ENCODE results near the gene RFC4.
A peak's percentile ranks its signal among the peaks of the same experiment; 100 is the strongest.
"Not testable (repeated sequence)": the region's sequence is repeated elsewhere in the genome, so short reads cannot be mapped to it uniquely, and the experiment has no call there.

RFC4 gene

DNA sequence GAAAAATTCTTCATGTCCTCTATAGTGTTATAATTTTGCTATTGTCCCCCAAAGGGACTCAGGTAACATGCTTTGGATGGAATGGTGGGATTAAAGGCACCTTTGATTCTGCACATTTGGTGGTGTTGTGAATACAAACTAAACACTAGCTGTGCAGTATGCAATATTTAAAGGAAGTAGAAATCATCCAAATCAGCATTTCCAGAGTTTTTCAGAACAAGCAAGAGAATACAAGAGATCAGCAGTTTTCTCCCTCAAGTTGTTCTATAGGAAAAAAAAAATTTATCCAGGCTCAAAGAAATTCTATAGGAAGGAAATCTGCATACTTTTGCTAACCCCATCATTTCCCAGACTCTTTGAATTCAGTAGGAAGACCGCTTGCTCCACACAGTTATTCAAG lies 26.0 kb upstream of the RFC4 start:
- DNase-seq (ENCODE audit: insufficient read length, low spot score) (no peak), FAIRE-seq (no peak)
- no peak for TF ChIP-seq POLR2A (IDR thresholded peaks at IDR 0.05; ENCODE audit: low read depth, low read length)

DNA sequence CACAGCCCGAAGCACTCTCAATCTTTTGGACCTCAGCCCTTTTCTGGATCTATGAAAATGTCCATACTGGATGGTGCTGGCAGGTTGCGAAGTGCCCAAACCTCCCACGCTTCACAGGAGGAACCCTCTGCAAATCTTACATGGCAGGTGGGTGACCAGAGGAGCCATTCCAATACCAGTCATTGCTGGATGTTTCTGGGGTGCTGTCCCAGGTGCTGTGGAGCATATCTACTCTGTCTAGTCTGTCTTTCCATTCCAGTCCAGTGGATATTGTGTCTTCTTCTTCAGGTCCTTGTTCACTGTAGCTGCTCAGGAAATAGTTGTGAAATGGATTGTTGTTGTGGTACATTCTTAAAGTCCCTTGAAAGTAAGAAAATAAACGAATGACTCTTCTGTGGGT lies 25.5 kb upstream of the RFC4 start:
- FAIRE-seq, result no peak
- DNase-seq (ENCODE audit: insufficient read length, low spot score), result no peak
- TF ChIP-seq POLR2A (IDR thresholded peaks at IDR 0.05; ENCODE audit: low read depth, low read length), result no peak

DNA sequence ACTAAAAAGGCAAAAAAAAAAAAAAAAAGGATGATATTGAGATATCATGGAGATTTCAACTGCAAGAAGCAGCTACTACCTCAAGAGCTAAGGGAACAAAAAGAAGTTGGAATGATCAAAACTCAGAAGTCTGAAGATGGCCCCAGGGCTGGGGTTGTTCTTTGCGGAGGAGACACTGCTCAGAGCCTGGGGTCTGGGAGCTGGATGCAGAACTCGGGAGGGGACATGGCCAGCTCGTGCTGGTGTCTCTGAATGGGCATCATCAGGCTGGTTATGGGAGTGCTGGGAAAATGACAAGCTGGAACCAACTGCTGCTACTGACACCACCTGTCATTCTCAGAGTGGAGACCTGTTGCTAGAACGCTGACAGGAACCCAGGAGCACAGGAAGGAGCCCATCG lies 22.1 kb upstream of the RFC4 start:
- no peak for FAIRE-seq
- no peak for DNase-seq (ENCODE audit: insufficient read length, low spot score)

DNA sequence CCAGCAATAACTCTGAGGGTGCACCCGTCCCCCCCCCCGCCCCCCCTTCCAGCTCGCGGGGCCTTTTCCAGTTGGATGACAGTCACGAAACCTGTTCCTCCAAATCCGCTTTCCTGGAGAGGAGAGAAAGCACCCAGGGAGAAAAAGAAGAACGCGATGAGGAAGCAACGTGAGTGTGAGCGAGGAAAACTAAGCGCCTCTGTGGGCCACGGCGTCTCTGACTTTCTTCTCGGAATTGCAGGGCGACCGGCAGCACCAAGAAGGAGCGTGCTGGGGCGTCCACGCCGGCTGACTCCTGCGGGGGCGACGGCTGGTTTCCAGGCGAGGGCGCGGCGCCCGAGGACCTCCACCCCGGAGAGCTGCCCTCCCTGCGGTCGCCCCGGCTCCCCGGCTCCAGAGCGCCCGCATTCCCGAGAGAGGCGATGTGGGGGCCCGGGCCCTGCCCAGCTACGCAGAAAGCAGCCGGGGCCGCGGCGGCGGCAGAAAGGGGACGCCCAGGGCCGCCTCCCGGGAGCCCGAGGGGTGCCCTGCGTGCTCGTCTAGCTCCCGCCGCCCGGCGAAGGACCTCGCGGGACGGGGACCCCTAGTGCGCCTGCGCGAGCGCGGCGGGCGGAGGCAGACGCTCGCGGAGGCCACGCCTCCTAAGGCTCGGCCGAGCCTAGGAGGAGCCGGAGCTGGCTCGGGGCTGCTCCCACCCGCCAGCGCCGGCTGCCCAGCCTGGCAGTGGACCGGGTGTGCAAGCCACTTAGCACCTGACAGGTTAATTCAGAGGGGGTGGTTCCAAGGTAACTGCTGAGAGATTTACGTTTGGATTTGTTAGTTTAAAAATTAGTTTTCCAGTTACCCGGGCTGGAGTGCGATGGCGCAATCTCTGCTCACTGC lies 20.9 kb upstream of the RFC4 start:
- peak; percentile 68 for TF ChIP-seq POLR2A (IDR thresholded peaks at IDR 0.05; ENCODE audit: low read depth, low read length)
- FAIRE-seq (no peak), DNase-seq (ENCODE audit: insufficient read length, low spot score) (peak; percentile 98)

More for the DNA sequence above, 22.1 kb upstream of the RFC4 start:
- no peak for TF ChIP-seq POLR2A (IDR thresholded peaks at IDR 0.05; ENCODE audit: low read depth, low read length)

DNA sequence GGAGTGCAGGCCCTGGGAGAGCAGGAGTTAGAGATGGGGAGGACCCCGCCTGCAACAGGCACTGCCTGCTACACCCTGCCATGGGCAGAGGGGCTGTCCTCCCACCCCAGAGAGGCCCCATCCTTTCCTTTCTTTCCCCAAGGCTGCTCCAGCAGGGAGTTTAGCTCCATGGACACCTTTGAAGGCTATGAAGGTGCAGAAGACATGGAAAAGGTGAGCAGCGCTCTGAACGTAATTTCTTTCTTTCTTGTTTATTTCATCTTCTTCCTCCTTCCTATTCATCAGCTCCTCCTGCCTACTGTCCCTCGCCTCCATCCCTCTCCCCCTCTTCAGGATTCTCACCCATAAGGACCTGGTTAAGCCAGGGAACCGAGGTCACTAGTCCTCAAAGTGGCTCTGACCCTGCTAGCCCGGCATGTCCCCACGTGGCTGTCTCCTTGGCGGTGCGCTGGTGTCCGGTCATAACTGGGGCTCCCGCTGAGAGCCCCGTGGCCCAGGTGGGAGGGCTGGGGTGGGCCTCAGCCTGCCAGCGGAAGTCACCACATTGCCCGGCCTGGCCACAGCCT lies 20.2 kb upstream of the RFC4 start:
- FAIRE-seq (no peak), DNase-seq (ENCODE audit: insufficient read length, low spot score) (no peak)
- no peak for TF ChIP-seq POLR2A (IDR thresholded peaks at IDR 0.05; ENCODE audit: low read depth, low read length)

DNA sequence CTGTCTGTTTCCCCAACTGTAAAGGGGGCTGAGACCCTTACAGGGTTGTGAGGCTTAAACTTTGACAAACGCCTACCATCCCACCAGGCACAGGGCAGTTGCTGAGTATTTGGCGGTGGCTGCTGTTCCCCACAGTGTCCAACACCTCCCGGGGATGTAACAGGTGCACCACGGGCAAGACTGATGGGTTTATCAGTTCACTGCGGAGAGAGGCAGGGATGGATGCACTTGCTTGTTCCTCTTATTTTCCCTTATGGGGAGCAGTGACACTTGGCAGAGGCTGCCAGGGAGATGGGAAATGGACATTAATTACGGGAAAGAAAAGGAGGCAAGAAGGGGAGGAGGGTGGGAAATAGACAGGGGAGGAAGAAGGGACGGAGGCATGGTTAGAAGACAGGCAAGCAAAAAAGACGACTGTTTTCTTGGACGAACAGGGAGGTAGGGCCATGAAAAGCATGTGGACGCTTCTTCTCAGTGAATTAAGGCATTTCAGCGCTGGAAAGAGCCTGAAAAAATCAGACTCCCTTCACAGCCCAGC lies 19.7 kb upstream of the RFC4 start:
- FAIRE-seq (no peak), DNase-seq (ENCODE audit: insufficient read length, low spot score) (no peak)

DNA sequence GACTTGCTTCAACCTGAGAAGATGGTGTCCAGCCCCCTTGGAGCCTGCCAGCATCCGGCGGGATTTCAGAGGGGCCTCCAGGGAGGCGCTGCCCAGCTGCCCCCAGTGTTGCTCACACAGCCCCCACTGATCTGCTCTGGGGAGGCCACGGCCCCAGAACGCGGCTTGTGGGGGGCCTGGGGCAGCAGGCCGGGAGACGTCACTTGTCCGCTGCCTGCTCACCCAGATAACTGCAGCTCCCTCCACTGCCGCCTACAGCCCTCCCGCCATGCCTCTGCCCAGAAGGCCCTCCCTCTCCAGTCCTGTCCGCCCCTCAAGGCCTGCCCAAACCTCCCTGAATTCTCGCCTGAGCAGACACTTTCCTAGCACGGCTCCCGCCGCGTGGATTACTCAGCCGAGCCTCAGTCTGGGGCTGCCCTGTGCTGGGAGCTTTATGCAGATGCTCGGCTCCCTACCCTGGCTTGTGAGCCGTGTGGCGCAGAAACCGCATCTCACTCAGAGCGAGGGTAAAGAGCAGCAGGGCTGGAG lies 19.1 kb upstream of the RFC4 start:
- FAIRE-seq, result no peak
- no peak for DNase-seq (ENCODE audit: insufficient read length, low spot score)
- TF ChIP-seq POLR2A (IDR thresholded peaks at IDR 0.05; ENCODE audit: low read depth, low read length), result no peak

More for the DNA sequence above, 19.7 kb upstream of the RFC4 start:
- TF ChIP-seq POLR2A (IDR thresholded peaks at IDR 0.05; ENCODE audit: low read depth, low read length), result no peak

DNA sequence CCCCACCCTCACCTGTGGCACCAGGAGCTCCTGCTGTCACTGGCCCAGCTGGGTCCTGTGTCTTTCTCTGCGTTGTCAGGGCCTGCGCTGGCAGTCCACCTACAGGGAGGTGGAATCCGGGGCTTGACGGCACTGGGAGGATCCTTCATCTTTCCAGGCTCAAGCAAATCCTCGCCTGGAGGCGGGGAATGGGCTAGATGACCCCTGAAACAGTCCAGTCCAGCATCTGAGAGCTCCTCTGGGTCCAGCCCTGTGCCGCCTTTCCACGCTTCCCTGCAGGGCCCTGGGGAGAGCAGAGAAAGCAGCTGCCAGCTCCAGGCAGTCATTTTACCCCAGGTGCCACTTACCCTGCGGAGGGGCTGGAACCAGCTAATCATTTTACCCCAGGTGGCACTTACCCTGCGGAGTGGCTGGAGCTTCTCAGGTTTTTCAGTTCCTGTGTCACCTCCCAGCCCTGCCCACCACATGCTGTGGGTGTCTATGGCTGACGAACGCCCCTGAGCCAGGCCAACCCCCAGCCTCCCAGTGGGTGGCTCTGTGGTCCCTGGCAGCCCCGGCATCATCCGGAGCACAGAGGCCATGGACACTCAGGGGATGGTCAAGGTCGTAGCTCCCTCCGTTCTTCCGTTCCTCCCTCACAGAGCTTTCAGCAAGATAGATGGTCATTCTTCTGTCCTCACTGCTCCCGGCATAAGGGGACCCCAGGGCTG lies 18.3 kb upstream of the RFC4 start:
- FAIRE-seq (no peak), DNase-seq (ENCODE audit: insufficient read length, low spot score) (no peak)
- no peak for TF ChIP-seq POLR2A (IDR thresholded peaks at IDR 0.05; ENCODE audit: low read depth, low read length)

DNA sequence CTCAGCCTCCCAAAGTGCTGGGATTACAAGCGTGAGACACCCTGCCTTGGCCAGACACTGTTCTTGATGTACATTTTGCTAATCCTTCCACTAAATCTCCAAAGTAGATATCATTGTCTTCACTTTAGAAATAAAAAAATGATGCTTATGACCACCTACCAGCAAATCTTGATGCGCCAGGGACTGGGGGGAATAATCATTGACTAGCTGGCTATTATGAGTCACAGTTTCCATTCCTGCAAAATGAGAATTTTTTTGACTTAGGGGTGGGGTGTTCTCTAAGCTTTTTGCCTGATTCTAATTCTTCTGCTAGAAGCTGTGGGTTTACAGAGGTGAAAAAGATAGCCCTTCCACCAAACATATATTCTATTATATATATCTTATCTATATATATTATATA lies 17.1 kb upstream of the RFC4 start:
- FAIRE-seq (no peak), DNase-seq (ENCODE audit: insufficient read length, low spot score) (no peak)
- TF ChIP-seq POLR2A (IDR thresholded peaks at IDR 0.05; ENCODE audit: low read depth, low read length), result no peak

DNA sequence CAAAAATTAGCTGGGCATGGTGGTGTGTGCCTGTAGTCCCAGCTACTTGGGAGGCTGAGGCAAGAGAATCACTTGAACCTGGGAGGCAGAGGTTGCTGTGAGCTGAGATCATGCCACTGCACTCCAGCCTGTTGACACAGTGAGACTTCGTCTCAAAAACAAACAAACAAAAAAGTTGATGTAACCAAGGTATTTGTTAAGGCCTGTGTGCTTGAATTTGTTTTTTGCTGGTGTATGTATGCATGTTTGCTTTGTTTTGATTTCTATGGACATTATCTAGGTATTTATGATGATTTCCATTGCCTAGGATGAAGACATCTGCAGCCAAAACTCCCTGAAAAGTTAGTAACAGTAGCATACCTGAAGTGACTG lies 16.1 kb upstream of the RFC4 start:
- not testable (repeated sequence) for FAIRE-seq; DNase-seq (ENCODE audit: insufficient read length, low spot score)

DNA sequence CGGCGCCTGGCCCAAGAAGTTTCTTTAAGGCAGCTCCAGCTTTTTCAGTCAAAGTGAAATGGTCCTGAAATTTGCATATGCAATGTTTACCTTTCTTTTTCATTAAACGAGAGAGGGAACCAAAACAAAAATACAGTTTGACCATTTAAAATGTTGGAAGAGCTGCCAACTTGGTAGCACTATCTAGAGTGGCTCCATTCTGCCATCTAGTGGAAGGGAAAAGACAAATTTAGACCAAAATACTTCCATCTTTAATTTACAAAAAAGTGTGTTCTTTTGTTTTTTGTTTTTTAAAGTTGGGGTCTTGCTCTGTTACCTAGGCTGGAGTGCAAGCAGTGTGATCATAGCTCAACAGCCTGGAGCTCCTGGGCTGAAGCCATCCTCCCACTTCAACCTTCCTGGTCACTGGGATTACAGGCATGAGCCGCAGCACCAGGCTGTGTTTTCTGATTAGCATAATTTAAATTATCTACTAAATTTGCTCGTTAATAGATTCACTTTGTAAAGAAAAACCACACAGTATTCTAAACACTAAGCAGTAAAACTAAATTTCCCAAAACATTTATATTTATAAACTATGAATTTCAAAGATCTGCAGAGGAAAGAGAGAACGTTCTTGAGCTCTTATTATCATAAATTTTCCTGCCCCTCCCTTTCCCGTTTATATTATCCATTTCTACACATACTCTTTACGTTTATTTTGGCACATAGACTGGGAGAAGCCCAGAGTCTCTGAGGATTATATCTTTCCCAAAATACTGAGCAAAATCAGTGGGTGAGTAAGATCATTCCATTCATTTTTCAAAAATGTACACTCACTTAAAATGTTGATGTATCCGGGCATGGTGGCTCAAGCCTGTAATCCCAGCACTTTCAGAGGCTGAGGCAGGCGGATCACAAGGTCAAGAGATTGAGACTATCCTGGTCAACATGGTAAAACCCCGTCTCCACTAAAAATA lies 15.4 kb upstream of the RFC4 start:
- TF ChIP-seq POLR2A (IDR thresholded peaks at IDR 0.05; ENCODE audit: low read depth, low read length), result no peak
- FAIRE-seq (no peak), DNase-seq (ENCODE audit: insufficient read length, low spot score) (no peak)

DNA sequence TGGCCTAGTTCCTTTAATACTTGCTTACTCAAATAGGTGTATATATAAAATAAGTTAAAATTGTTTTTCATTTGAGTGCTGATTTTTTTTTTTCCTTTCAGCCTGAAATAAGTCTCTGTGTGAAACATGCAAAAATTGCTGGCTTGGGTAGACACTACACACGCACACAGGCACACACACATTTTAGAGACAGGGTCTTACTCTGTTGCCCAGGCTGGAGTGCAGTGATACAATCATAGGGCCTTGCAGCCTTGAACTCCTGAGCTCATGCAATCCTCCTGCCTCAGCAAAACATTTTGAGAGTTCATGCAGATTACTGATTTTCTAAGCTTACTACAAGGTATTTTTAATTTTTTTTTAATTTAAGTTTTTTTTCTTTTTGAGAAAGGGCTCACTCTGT lies 12.7 kb upstream of the RFC4 start:
- FAIRE-seq (no peak), DNase-seq (ENCODE audit: insufficient read length, low spot score) (no peak)
- no peak for TF ChIP-seq POLR2A (IDR thresholded peaks at IDR 0.05; ENCODE audit: low read depth, low read length)

DNA sequence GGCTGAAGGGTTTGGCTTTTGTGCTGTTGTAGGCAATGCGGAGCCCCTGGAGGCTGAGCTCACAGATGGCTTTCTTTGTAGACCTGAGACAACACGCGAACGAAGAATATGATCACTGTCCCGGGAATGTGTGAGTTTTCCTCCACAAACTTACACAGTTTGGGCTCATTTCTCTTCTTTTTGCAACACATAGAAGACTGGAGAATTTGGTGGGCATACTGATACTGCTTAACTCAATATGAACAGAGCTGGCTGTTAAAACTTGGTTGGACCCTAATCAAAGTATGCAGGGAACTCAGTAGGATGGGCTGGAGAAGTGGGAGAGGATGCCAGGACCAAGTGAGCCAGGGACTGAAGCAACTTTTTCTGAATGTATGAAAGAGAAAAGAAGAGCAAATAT lies 12.2 kb upstream of the RFC4 start:
- FAIRE-seq, result no peak
- no peak for TF ChIP-seq POLR2A (IDR thresholded peaks at IDR 0.05; ENCODE audit: low read depth, low read length)
- no peak for DNase-seq (ENCODE audit: insufficient read length, low spot score)

Measured in H54 (cell line).